Thyroid gland (tissue), 4 donors: ENCODE results near the gene SDR42E2.

Experiments used
- POLR2A ChIP-seq, 2 donors: fragments of 450-650 bp; IDR thresholded peaks; one replicate each; pipeline ENCODE4 v1.6.1; 2017; ENCODE audit warnings: antibody characterized with exemption in 2 of 2, mild to moderate bottlenecking in 2 of 2, moderate library complexity in 1 of 2
- TF ChIP-seq, protein P1 (sequence below), 6 experiments: fragments of 200-600 bp in 3 of 6; fragments of 450-650 bp in 3 of 6; sonication (generic) in 3 of 6; IDR thresholded peaks; one replicate each; pipeline ENCODE4 v1.5.1; 2016 to 2019; ENCODE audit warnings: antibody characterized with exemption in 6 of 6, mild to moderate bottlenecking in 2 of 6, inconsistent platforms in 1 of 6, moderate library complexity in 1 of 6

DNA sequence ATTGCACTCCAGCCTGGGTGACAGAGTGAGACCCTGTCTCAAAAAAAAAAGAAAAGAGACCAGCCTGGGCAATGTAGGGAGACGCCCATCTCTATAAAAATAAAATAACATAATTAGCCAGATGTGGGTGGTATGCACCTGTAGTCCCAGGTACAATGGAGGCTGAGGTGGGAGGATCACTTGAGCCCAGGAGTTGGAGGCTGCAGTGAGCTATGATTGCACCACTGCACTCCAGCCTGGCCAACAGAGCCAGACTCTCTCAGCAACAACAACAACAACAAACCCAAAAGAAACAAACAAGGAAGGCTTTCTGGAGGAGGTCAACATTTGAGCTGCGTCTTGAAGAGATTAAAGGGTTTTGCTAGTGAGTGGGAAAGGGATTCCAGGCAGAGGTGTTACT is 52.1 kb downstream of the SDR42E2 start:
- TF ChIP-seq POLR2A (IDR thresholded peaks at IDR 0.05): no peak
- TF ChIP-seq, protein P1, sequence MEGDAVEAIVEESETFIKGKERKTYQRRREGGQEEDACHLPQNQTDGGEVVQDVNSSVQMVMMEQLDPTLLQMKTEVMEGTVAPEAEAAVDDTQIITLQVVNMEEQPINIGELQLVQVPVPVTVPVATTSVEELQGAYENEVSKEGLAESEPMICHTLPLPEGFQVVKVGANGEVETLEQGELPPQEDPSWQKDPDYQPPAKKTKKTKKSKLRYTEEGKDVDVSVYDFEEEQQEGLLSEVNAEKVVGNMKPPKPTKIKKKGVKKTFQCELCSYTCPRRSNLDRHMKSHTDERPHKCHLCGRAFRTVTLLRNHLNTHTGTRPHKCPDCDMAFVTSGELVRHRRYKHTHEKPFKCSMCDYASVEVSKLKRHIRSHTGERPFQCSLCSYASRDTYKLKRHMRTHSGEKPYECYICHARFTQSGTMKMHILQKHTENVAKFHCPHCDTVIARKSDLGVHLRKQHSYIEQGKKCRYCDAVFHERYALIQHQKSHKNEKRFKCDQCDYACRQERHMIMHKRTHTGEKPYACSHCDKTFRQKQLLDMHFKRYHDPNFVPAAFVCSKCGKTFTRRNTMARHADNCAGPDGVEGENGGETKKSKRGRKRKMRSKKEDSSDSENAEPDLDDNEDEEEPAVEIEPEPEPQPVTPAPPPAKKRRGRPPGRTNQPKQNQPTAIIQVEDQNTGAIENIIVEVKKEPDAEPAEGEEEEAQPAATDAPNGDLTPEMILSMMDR (IDR thresholded peaks at IDR 0.05): no peak
